Measurements from ENCODE around the gene XPC.

DNA sequence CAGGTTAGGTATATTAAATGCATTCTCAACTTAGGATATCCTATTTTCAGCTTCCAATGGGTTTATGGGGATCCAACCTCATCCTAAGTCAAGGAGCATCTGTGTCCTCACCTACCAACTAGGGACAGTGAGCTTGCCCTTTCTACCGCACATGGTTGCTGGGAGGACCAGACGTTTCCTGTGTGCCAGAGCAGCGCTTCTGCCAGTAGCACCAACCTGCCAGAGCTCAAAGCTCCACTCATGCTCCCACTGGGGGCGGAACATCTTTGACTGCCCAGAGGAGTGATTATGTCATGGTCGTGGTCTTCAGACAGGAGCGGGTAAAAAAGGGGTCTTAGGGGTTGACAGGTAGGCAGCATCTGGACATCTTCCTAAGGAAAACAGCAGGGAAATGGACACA lies 24.7 kb downstream of the XPC start:
- TF ChIP-seq, protein P1, sequence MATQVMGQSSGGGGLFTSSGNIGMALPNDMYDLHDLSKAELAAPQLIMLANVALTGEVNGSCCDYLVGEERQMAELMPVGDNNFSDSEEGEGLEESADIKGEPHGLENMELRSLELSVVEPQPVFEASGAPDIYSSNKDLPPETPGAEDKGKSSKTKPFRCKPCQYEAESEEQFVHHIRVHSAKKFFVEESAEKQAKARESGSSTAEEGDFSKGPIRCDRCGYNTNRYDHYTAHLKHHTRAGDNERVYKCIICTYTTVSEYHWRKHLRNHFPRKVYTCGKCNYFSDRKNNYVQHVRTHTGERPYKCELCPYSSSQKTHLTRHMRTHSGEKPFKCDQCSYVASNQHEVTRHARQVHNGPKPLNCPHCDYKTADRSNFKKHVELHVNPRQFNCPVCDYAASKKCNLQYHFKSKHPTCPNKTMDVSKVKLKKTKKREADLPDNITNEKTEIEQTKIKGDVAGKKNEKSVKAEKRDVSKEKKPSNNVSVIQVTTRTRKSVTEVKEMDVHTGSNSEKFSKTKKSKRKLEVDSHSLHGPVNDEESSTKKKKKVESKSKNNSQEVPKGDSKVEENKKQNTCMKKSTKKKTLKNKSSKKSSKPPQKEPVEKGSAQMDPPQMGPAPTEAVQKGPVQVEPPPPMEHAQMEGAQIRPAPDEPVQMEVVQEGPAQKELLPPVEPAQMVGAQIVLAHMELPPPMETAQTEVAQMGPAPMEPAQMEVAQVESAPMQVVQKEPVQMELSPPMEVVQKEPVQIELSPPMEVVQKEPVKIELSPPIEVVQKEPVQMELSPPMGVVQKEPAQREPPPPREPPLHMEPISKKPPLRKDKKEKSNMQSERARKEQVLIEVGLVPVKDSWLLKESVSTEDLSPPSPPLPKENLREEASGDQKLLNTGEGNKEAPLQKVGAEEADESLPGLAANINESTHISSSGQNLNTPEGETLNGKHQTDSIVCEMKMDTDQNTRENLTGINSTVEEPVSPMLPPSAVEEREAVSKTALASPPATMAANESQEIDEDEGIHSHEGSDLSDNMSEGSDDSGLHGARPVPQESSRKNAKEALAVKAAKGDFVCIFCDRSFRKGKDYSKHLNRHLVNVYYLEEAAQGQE (IDR thresholded peaks at IDR 0.05): no peak
- TF ChIP-seq, protein P2, sequence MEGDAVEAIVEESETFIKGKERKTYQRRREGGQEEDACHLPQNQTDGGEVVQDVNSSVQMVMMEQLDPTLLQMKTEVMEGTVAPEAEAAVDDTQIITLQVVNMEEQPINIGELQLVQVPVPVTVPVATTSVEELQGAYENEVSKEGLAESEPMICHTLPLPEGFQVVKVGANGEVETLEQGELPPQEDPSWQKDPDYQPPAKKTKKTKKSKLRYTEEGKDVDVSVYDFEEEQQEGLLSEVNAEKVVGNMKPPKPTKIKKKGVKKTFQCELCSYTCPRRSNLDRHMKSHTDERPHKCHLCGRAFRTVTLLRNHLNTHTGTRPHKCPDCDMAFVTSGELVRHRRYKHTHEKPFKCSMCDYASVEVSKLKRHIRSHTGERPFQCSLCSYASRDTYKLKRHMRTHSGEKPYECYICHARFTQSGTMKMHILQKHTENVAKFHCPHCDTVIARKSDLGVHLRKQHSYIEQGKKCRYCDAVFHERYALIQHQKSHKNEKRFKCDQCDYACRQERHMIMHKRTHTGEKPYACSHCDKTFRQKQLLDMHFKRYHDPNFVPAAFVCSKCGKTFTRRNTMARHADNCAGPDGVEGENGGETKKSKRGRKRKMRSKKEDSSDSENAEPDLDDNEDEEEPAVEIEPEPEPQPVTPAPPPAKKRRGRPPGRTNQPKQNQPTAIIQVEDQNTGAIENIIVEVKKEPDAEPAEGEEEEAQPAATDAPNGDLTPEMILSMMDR (IDR thresholded peaks at IDR 0.05; ENCODE audit: low read depth, low read length, missing input control): no peak
